Activated CD4-positive, alpha-beta T cell treated with anti-CD3 and anti-CD28 coated beads, Interleukin-2, Interleukin-6, amounts not matched to agents 100 ng/mL and 50 ng/mL, durations not matched to agents 16 hours and 8 hours (primary cell): ENCODE results near the gene CDH4.

Source experiments
- DNase-seq: peaks from one replicate; pipeline ENCODE4 v3.0.0-alpha.2; 2020

The CDH4 gene

DNA sequence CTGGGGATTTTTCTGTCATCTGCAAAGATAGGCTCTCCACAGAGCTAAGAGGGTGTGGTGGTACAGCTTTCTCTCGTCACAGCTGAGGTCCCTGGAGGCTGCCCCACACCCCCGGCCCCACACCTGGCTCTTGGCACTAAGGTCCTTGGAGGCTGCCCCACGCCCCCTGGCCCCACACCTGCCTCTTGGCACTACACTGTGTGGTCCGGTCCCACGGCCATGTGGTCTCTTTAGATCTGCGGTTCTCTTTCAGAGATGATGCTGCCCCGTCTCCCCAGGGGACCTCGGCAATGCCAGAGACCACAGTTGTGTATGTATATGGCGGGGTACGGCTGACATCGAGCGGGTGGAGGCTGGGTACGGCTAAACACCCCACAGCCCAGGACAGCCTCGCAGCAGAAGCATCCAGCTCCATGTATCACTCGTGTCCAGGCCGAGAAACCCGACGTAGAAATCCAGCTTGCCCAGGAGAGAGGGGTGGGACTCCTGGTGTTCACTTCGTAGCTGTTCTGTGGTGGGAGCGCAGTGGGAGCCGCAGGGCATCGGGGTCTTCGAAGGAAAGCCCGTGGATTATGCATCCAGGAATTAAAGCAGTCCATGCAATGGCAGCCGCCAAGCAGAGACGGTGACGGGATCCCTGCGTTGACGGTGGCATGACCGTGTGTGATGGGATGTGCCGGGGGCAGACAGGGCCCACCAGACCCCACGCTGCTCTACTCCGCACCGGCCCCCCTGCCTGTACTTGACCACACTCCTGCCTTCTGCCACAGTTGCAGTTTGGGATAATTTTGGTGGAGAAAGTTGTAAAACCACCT is 292.1 kb downstream of the CDH4 start:
- DNase-seq = no peak

DNA sequence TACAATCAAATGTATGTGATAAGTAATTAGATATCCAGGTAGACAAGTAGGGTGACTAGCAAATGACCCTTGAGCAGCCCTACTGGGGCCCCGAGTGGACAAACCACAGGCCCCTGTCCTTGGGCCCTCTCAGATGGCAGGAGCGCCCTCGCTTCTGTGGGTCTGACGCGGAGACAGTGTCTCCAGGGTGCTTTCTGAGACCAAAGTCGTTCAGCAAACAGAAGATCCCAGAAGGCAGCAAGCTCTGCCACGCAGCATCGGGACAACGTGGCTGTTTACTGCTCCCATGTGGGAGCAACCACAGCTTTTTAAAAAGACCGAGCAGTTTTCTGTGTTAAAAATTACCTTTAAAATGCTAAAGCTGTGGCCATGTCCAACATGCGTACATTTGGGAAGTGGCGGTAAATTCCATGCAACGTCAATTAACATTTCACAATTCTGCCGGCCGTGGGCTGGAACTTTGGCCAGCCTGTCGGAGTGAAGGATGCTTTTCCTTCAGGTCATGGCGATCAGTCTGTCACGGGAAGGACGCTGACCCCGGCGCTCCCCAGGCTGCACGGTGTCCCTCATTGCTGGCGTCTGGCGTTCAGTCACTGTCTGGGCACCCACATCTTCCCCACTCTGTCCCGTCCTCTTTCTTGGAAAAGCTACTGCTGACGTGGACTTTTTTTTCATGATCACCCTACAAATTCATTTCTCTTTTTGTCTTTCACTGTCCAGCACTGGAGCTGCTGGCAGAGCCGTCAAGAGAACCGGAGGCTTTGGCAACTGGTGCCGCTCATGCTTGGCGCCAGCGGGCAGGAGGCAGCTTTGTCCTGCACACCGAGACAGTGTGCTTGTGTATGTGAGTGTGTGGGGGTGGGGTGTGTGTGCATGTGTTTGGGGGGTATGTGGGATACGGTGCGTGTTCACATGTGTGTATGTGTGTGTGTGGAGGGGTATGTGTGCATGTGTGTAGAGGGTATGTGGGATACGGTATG is 293.1 kb downstream of the CDH4 start:
- DNase-seq = no peak

DNA sequence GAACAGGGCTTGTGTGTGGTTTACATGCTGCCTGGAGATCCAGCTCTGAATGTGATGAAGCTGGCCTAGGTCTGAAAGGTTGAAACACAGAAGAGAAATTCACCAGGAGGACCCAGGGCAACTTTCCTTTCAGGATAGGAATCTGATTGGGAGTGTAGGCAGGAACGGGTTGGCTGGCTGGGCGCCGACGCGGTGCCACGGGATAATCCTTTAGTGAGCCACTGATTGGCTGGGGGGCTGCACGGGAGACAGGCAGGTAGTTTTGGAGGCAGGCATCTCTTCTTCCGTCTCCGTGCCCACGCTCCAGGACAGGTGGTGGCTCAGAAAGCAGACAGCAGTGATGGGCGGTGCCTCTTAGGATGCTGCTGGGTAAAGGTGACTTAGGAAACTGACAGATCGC is 294.6 kb downstream of the CDH4 start:
- DNase-seq = no peak

DNA sequence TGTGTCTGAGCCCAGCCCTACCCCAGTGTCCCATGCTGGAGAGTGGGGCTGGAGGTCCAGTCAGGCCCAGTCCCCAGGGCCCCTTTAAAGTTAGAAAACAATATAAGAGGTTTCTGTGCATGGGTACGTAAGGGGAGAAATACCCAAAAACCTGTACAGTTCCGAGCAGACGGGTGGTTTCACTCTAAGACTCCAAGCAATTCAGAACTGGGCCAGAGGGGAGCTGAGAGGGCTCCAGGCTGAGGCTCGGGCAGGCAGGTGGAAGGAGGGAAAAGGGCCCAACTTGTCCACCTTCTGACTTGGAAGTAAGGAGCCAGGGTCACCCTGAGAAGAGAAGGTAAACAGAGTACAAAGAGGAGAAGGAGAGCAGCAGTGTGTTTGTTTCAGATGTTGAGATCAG is 296.0 kb downstream of the CDH4 start:
- no peak for DNase-seq

DNA sequence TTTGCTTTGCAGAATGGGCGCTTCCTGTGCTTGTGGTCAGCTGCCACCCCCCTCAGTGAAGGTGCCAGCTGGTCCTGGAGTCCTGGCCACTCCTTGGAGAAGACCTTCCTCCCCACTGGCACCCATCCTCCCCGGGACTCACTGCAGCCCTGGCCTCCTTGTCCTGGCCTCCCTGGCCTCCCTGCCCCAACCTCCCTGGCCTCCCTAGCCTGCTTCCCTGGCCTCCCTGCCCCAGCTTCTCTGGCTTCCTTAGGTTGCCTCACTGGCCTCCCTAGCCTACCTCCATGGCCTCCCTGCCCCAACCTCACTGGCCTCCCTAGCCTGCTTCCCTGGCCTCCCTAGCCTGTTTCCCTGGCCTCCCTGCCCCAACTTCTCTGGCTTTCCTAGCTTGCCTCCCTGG is 297.8 kb downstream of the CDH4 start:
- DNase-seq = no peak

DNA sequence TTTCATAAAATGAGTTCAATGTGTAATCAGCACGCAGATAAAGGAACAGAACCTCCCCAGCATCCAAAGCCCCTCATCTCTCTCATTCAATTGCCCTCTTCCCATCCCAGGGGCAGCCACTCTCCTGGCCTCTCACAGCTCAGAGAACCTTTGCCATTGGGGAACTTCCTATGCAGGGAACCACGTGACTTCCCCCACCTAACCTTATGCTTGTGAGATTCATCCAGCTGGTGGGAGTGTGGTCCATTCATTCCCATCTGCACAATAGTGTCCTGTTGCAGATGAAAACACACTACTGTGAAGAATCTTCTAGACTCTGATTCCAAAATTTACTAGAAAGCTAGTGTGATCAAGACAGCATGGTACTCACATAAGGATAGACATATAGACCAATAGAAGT is 299.3 kb downstream of the CDH4 start:
- DNase-seq = no peak

DNA sequence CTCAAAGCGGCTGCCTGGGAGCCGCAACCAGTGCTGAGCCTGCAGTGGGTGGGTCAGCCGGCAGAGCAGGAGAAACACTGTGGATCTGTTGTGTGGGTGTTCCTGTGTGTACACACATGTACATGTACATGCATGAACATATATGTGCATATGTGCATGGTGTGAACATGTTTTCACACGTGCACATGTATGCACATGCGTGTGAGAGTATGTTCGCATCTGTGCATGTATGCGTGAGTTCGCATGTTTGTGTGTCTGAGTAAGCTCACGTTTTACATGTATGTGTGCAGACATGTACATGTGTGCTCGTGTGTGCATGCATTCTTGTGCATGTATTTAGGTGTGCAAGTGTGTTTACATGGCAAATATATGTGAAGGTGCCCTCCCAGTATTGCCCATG is 302.6 kb downstream of the CDH4 start:
- no peak for DNase-seq

DNA sequence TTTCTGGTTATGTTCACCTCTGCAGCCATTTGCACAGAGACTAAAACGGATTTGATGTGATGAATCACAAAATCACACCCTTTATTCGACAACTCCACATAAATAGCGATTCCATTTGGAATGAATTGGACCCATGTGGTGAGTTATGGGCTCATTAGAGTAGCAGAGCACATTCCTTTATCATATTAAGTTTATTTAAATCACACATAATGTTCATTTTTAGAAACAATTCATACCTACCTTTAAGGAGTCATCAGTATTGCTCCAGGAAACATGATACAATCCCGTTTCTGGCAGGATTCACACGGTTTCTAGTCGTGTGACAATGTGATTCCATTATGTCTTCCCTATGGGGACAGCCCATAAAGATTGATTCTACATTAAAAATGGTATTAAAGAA is 303.5 kb downstream of the CDH4 start:
- DNase-seq = no peak

DNA sequence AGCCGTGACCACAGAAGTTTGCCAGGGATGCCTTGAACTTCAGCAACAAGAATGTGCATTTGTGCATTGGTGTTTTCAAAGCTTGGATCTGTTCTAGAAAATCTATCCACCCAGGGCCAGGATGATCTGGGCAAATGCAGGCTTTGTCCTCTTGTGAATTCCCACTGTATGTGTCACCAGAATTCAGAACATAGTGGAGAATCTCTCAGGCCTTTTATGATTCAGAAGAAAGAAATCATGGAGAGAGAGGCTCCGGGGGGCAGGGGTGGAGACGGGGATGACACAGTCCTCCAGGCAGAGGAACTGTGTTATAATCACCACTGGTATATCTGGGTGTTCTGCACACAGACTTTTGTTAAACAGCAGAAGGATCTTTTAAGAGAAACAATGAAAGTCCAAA is 304.1 kb downstream of the CDH4 start:
- no peak for DNase-seq

DNA sequence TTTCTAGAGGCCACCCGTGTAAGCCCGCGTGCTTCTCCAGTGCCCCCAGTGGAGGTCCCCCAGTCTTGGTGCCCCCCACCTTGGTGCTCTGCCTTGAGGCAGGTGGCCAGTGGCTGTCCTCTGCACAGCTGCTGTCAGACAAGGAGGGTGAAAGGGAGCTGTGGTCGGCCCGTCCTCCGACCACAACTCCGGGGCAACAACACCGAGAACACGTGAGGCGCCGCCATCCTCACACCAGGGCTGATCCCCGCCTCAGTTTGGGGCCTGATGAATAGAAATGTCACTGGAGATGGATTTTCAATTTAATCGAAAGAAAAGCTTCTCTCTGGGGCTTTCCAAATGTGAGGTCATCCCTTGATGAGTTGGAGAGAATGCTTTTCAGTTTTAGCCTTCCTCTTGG is 304.6 kb downstream of the CDH4 start:
- no peak for DNase-seq

DNA sequence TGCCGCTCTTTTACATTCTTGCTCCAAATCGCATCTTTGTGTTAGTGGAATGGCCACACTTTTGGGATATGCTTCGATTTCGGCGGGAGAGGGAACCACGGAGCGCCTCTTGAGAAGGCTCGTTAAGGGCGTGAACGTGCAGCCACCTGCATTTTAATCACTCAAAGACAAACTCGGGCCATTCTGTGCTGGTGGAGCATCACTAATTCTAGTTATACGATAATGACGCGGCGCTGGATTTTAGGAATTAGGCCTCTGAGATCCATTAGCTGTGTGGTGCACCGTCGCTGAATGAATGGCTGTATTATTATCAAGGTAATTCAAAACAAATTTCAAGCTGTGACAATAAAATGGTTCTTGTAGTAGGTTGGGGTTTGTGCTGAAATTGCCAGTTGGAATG is 305.6 kb downstream of the CDH4 start:
- no peak for DNase-seq

DNA sequence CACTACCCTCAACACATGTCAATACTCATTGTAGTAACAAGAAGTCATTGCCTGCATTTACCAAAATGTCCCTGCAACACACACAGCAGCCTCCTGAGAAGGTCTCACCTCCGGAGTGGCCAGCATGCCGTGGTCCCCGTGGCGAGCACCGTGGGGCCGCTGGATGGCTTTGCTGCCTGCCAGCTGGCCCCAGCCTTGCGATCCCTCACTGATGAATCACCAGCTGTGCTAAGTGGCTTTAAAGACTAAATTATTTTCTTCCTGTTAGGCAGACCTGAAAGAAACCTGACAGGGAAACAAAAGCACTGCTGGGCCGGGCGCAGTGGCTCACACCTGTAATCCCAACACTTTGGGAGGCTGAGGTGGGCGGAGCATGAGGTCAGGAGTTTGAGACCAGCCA is 306.7 kb downstream of the CDH4 start:
- no peak for DNase-seq

DNA sequence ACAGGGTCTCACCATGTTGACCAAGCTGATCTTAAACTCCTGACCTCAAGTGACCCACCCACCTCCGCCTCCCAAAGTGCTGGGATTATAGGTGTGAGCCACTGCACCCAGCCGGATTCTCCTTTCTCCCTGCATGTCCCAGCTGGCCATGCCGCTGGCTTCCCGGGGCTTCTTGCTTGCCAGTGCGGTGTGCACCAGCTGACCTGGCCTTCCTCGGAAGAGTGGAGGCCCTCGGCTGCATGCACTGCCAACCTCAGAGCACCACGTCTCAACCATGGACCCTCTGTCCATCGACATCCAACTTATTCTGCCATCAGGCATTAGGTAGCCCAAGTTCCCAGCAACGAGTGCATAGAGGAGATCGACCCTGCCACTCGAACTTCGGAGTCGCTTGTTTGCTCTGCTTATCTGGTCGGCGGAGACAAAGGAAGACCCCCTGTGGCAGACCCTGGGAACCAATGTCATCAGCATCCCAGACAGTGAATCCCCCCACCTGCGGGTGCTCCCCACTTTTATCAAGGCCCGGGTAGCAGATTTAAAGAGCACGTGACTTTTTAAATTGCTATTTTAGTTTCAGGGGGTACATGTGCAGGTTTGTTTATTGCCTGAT is 307.8 kb downstream of the CDH4 start:
- DNase-seq = no peak

DNA sequence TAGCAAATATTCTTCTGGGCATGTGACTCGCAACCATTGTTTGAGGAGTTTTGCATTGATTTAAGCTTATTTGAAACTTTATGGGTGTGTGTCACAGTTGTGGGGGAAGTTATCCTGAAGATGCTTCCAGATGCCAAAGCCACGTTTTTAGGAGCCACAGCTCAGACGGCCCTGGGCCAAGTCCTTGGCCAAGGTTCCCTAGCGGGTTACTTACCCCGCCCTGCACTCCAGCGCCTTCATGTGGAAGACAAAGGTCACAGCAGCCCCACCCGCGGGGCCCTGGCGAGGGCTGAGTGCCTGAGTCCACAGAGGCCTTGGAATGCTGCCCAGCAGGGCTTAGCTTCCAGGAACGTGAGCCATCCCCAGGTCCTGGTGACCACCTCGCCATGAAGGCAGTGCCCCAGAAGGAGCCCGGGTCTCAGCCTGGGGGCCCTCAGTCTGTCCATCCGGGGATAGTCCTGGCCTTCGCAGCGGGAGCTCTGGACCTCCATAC is 308.3 kb downstream of the CDH4 start:
- no peak for DNase-seq

DNA sequence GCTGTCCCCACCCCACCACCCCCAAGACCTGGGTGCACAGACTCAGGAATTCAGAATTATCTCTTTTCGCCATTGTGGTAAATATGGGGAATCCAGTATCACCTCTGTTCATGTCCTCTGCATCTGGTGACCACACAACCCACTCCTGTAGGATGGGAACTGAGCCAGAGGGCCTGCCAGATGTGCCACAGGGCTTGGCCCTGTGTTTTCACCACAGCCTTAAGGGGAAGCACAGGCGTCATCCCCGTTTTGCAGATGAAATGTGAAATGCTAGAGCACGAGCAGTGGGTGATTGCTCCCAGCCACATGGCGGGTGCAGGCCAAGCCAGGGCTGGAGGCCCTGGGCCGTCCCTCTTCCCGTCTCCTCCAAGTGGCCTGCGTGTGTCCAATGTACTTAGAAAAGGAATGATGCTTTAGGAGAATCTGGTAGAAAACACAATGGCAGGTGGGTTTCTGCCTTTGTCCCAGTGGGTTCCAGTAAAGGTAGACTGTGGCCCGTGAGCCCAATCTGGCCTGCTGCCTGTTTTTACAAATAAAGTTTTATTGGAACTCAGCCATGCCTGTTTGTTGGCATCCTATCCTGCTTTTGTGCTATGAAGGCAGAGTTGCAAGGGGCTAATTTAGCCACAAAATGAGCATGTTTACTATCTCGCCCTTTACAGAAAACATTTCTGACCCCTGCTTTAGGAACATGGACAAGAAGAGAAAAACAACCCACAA is 309.2 kb downstream of the CDH4 start:
- no peak for DNase-seq

DNA sequence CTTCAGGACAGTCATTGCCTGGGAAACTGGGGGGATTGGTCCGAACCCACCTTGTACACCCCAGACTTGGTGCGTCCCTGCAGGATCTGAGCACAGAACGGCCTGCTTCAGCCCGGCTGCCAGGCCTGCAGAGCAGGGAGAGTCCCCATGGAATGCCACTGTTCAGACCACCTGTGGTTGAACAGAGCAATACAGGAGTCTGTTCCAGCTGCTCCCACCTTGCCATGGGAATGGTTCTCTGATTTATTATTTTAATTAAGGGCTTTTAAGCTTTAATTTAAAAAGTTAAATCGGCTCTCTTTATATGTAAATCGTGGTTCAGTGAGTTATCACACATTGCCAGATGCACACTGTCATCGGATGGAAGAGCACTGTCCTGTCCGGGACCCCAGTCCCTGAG is 310.4 kb downstream of the CDH4 start:
- no peak for DNase-seq

DNA sequence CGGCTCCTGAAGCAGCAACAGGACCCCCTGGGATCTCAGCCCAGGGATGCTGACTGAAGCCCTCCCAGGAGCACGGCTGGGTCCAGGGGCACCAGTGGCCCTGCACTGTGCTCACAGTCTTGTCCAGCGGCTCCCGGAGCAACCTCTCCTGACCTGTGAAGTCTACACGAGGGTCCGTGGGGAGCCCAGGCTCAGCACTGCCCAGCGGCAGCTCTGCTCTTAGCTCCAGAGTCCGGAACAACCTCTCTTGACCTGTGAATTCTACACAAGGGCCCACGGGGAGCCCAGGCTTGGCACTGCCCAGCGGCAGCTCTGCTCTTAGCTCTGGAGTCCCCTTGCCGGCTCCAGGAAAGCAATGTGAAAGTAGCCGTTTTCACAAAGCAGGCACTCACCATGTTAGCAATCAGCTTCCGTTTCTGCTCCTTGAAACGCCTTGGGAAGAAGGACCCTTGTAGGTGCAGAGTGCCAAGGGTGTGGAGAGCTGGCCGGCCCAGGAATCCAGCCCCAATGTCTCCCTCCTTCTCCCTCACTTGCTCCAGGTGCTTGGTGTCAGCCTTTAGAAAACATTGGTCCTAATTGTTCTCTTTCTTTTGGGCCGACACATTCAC is 310.9 kb downstream of the CDH4 start:
- DNase-seq = no peak

DNA sequence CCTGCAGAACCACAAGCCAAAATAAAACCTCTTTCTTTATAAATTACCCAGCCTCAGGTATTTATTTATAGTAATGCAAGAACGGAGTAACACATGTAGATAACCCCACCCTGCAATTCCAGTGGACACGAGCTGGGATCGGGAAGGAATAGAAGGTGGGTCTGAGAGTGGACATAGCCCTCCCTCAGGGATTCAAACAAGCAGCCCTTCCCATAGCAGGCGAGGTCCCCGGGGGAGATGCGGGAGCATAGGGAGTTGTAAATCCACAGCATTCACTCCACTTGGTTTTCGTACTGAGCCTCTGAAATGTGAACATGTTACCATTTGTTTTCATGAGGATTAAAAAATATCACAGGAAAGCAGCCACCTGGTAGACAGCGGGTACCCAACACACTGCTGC is 312.6 kb downstream of the CDH4 start:
- DNase-seq = no peak

DNA sequence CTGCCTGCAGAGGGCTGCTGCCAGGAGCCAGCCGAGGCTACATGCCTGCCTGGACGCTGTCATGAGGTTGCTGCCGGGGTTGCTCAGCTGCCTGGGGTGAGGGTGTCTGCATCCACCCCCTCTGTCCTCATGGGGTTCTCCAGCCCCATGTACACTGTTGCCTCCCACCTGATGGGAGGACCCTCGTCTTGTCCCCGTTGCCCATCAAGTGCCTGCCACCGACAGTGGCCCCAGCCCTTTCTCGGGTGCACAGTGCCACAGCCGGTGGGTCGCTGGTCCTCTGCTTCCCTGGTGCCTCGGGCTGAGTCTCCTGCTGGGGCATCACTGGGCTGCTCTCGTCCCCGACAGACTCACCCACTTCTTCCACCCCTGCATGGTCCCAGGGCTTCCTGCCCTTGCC is 313.7 kb downstream of the CDH4 start:
- no peak for DNase-seq

DNA sequence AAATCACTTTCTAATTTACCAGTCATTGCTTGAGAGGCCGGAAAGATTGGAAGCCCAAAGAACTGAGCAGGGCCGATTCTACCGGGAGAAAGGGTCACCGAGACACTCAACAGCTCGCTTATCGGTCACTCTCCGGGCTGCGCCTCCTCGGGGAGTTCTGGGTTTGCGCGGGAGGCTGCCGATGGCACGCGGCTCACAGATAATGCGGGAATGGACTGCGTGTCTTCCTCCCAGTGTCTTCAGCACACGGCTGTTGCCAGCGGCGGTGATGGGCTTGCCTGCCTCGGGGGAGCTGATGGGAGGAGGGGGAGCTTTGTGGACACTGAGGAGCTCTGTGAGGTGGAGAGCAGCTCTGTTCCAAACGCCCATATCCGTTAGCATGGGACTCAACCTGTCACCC is 314.6 kb downstream of the CDH4 start:
- no peak for DNase-seq

DNA sequence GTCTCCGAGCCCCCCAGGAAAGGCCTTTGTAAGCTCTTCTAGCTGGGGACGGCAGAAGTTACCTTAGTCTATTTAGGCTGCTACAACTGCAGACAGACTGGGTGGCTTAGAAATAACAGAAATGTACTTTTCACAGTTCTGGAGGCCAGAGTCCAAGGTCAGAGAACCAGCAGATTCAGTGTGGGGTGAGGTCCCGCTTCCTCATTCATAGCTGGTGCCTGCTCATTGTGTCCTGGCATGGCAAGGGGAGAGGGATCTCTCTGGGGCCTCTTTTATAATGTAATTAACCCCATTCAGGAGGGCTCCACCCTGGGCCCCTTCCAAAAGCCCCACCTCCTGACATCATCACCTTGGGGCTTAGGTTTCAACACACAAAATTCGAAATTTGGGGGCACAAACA is 315.1 kb downstream of the CDH4 start:
- no peak for DNase-seq

DNA sequence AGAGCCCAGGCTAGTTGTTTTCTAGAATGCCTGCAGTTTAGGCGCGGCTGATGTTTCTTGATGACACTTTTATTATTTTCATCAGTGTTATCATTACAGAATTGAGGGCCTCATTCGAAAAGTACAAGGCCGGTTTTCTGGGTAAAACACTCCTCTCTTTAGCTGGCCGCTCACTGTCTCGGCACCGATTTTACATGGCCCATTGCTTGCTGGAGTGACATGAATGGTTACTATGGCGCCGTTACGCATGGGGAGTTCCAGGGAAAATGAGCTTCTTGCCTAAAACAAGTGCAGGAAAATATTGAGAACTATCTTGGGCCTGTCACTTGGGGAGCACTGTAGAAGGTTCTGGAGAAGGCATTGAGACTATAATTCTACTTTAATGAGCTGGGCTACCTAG is 317.8 kb downstream of the CDH4 start:
- DNase-seq = no peak
